Measurements from ENCODE around the gene PKN1.

DNA sequence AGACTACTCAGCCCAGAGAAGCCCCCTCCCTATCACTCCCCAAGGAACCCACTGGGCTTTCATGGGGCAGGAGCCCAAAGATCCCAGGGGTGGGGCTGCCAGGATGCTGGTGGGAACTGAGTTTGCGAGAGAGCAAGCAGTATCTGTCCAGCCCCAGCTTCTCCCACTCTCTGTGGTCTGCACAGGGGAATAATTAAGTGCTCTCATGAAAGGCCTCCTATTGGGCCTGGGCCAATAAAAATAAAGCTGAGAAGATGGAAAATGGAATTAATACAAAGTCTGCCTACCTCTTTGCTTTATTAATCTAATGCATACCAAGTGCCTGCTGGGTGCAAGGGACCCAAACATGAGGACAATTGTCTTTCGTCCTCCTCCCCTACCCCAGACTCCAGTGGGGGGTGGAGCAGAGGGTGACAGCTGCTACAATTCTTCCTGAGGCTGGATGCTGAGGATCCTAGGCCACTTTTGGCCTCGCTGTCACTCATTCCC, 19.4 kb upstream of the PKN1 start:
- TF ChIP-seq, protein P1, sequence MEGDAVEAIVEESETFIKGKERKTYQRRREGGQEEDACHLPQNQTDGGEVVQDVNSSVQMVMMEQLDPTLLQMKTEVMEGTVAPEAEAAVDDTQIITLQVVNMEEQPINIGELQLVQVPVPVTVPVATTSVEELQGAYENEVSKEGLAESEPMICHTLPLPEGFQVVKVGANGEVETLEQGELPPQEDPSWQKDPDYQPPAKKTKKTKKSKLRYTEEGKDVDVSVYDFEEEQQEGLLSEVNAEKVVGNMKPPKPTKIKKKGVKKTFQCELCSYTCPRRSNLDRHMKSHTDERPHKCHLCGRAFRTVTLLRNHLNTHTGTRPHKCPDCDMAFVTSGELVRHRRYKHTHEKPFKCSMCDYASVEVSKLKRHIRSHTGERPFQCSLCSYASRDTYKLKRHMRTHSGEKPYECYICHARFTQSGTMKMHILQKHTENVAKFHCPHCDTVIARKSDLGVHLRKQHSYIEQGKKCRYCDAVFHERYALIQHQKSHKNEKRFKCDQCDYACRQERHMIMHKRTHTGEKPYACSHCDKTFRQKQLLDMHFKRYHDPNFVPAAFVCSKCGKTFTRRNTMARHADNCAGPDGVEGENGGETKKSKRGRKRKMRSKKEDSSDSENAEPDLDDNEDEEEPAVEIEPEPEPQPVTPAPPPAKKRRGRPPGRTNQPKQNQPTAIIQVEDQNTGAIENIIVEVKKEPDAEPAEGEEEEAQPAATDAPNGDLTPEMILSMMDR (IDR thresholded peaks at IDR 0.05), result no peak
- no peak for TF ChIP-seq POLR2A (IDR thresholded peaks at IDR 0.05)

All from tibial nerve (tissue), 3 donors.